Nephron (organoid): Measurements from ENCODE around the gene PGLYRP4.

ENCODE experiments used
- H3K27ac Mint-ChIP-seq, 3 experiments: 2 replicates each; pipeline ENCODE4 v1.8.0; 2020; ENCODE audit warnings: mixed read lengths in 3 of 3, mild to moderate bottlenecking in 2 of 3, moderate library complexity in 1 of 3
- H3K27me3 Mint-ChIP-seq: 2 replicates; pipeline ENCODE4 v1.8.0; 2021; ENCODE audit warnings: low read depth, mild to moderate bottlenecking, moderate library complexity, mixed read lengths
- H3K36me3 Mint-ChIP-seq: 2 replicates; pipeline ENCODE4 v1.8.0; 2020; ENCODE audit warnings: low read depth, mixed read lengths
- H3K4me1 Mint-ChIP-seq: 2 replicates; pipeline ENCODE4 v1.8.0; 2020; ENCODE audit warnings: mixed read lengths
- H3K4me3 Mint-ChIP-seq, 3 experiments: 2 replicates each; pipeline ENCODE4 v1.8.0; 2020; ENCODE audit warnings: mild to moderate bottlenecking in 3 of 3, mixed read lengths in 3 of 3, moderate library complexity in 2 of 3
- H3K9me3 Mint-ChIP-seq: 2 replicates; pipeline ENCODE4 v1.8.0; 2020; ENCODE audit warnings: mixed read lengths
- CTCF ChIP-seq, 3 experiments: fragments of 200-600 bp; sonication (generic); IDR thresholded peaks; one replicate each; pipeline ENCODE4 v1.5.0; 2021; ENCODE audit warnings: antibody characterized with exemption in 3 of 3; ENCODE audit not compliant: unreplicated experiment in 3 of 3

Gene PGLYRP4

GRCh38 chr1:153292740-153293479 lies 55.7 kb downstream of the PGLYRP4 start:
- Mint-ChIP-seq H3K4me1 (no peaks in the 10 kb centered on the region), H3K9me3 (no peaks in the 10 kb centered on the region), H3K27me3 (peaks cover 9% of the 10 kb centered on the region), H3K4me3 (no peak overlapping the region), H3K36me3 (no peaks in the 10 kb centered on the region), H3K27ac (no peak overlapping the region)
- TF ChIP-seq CTCF (IDR thresholded peaks at IDR 0.05; ENCODE audit: unreplicated experiment in 3 of 3) = no peak

GRCh38 chr1:153292185-153292584 lies 56.5 kb downstream of the PGLYRP4 start:
- H3K36me3 Mint-ChIP-seq = no peaks in the 10 kb centered on the region
- H3K27ac Mint-ChIP-seq = no peak overlapping the region

GRCh38 chr1:153291514-153291913 lies 57.1 kb downstream of the PGLYRP4 start:
- no peaks in the 10 kb centered on the region for H3K9me3 Mint-ChIP-seq
- no peak overlapping the region for H3K4me3 Mint-ChIP-seq
- TF ChIP-seq CTCF (IDR thresholded peaks at IDR 0.05; ENCODE audit: unreplicated experiment in 3 of 3) = no peak
- no peaks in the 10 kb centered on the region for H3K36me3 Mint-ChIP-seq
- H3K27me3 Mint-ChIP-seq = peaks cover 9% of the 10 kb centered on the region
- H3K27ac Mint-ChIP-seq = no peak overlapping the region
- H3K4me1 Mint-ChIP-seq = no peaks in the 10 kb centered on the region

More at GRCh38 chr1:153292185-153292584, 56.5 kb downstream of the PGLYRP4 start:
- Mint-ChIP-seq H3K4me1 (no peaks in the 10 kb centered on the region), H3K27me3 (peaks cover 9% of the 10 kb centered on the region), H3K9me3 (no peaks in the 10 kb centered on the region), H3K4me3 (no peak overlapping the region)
- no peak for TF ChIP-seq CTCF (IDR thresholded peaks at IDR 0.05; ENCODE audit: unreplicated experiment in 3 of 3)

GRCh38 chr1:153288634-153289275 lies 59.9 kb downstream of the PGLYRP4 start:
- no peaks in the 10 kb centered on the region for H3K4me1 Mint-ChIP-seq
- no peaks in the 10 kb centered on the region for H3K36me3 Mint-ChIP-seq
- H3K27ac Mint-ChIP-seq = no peak overlapping the region
- H3K4me3 Mint-ChIP-seq = no peak overlapping the region
- peak in 1 of 3 experiments; percentile 27 for TF ChIP-seq CTCF (IDR thresholded peaks at IDR 0.05; ENCODE audit: unreplicated experiment in 3 of 3)
- H3K27me3 Mint-ChIP-seq = peaks cover 4% of the 10 kb centered on the region
- no peaks in the 10 kb centered on the region for H3K9me3 Mint-ChIP-seq
